Hepatocyte (in vitro differentiated cells): ENCODE results near the gene MEIS1.

Experiments used
- CTCF ChIP-seq: fragments of 200-600 bp; sonication (generic); IDR thresholded peaks from 2 replicates; pipeline ENCODE4 v1.5.1; 2016; ENCODE audit warnings: antibody characterized with exemption, mild to moderate bottlenecking; ENCODE audit not compliant: poor library complexity
- EZH2 ChIP-seq: fragments of 200-600 bp; sonication (generic); IDR thresholded peaks from 2 replicates; pipeline ENCODE4 v1.6.1; 2016; ENCODE audit warnings: antibody characterized with exemption, mild to moderate bottlenecking, borderline replicate concordance
- EZH2phosphoT487 ChIP-seq: fragments of 200-600 bp; sonication (generic); IDR thresholded peaks from one replicate; pipeline ENCODE4 v1.6.1; 2018; ENCODE audit warnings: antibody characterized with exemption, mild to moderate bottlenecking, low read depth, moderate library complexity; ENCODE audit not compliant: unreplicated experiment, severe bottlenecking

DNA sequence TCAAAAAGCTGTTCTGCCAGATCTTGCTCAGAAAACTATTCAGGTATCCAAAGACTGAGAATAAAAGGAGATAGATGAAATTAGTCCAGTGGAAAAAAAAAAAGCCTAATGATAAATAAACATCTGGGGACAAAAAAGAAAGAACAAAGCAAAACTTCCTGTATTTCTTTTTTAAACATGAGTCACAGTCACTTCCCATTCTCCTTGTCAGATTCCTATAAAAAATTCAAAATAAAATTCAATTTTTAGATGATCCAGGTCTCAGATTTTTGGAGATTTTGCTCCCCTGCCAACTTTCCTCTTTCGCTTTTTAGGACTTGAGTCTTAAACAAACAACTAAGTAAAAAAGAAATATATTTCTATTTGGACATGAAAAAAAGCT, 127.4 kb downstream of the MEIS1 start:
- TF ChIP-seq CTCF (no peak), EZH2phosphoT487 (no peak), EZH2 (no peak)
